Panc1 (cell line): ENCODE data around the gene PLCD1. TPM values are rescaled to one million over a fixed set of nuclear protein-coding genes. Genes with fewer than 3 reads are reported as not detected.

Experiments
- ATAC-seq: fragments of 200-7000 bp; cut with Tn5 transposase; 2 replicates; pipeline ENCODE4 v1.9.1; 2020; ENCODE audit warnings: mild to moderate bottlenecking, moderate library complexity
- BruUV-seq: library from RNA; stranded (reverse); fragments of 400-500 nt; replicated peaks from 2 replicates; lab custom pipeline; 2021; lab: Mats Ljungman, UMichigan
- CTCF ChIA-PET: fragments of 300-600 bp; sonication (Branson Sonifier 250); formaldehyde crosslinking; loops from one replicate; lab custom pipeline; 2022; ENCODE audit warnings: antibody characterized with exemption; lab: Charles Lee
- POLR2A ChIA-PET: fragments of 300-600 bp; sonication (Branson Sonifier 250); formaldehyde crosslinking; loops from one replicate; lab custom pipeline; 2022; ENCODE audit warnings: antibody characterized with exemption; lab: Charles Lee
- DNase-seq: peaks from one replicate; pipeline ENCODE4 v3.0.0-alpha.2; 2010; ENCODE audit warnings: low read depth, low spot score
- H3K27ac ChIP-seq: 2 replicates; pipeline ENCODE4 v1.5.1; 2011; ENCODE audit warnings: mild to moderate bottlenecking, low read length, inconsistent platforms
- H3K27me3 ChIP-seq: fragments of 200-500 bp; sonication (Bioruptor generic); 2 replicates; pipeline ENCODE4 v1.6.0; 2014; ENCODE audit warnings: low read length, inconsistent platforms; ENCODE audit not compliant: control insufficient read depth, insufficient read depth
- H3K36me3 ChIP-seq: fragments of 200-500 bp; sonication (Bioruptor generic); 2 replicates; pipeline ENCODE4 v1.5.1; 2014; ENCODE audit warnings: inconsistent platforms, mild to moderate bottlenecking, low read length, moderate library complexity; ENCODE audit not compliant: control insufficient read depth, insufficient read depth
- H3K4me1 ChIP-seq: 2 replicates; pipeline ENCODE4 v1.5.1; 2011; ENCODE audit warnings: inconsistent platforms, mild to moderate bottlenecking, low read length, moderate library complexity; ENCODE audit not compliant: control insufficient read depth, insufficient read depth
- H3K4me3 ChIP-seq, 2 experiments: 2 replicates each; pipeline ENCODE4 v1.5.1; 2011 to 2012; ENCODE audit warnings: low read depth in 2 of 2, low read length in 2 of 2, mild to moderate bottlenecking in 2 of 2, inconsistent platforms in 1 of 2, moderate library complexity in 1 of 2
- H3K9me3 ChIP-seq: fragments of 200-500 bp; sonication (Bioruptor generic); 2 replicates; pipeline ENCODE4 v1.5.1; 2014; ENCODE audit warnings: low read depth, mild to moderate bottlenecking, inconsistent platforms, low read length, moderate library complexity; ENCODE audit not compliant: control insufficient read depth, insufficient read depth
- CTCF ChIP-seq: fragments of 450-650 bp; IDR thresholded peaks from 2 replicates; pipeline ENCODE4 v1.5.1; 2017; ENCODE audit warnings: mild to moderate bottlenecking
- POLR2AphosphoS5 ChIP-seq: IDR thresholded peaks from 2 replicates; pipeline ENCODE4 v1.6.1; 2012; ENCODE audit warnings: mild to moderate bottlenecking, low read depth, low read length, moderate library complexity
- REST ChIP-seq, 2 experiments: IDR thresholded peaks; 2 replicates each; pipeline ENCODE4 v1.6.1; 2011 to 2012; ENCODE audit warnings: low read depth in 2 of 2, control low read depth in 1 of 2, low read length in 1 of 2, mild to moderate bottlenecking in 1 of 2, moderate library complexity in 1 of 2; ENCODE audit not compliant: insufficient read depth in 1 of 2
- SIN3A ChIP-seq: IDR thresholded peaks from 2 replicates; pipeline ENCODE4 v1.6.1; 2012; ENCODE audit warnings: low read depth, mild to moderate bottlenecking, low read length, moderate library complexity, borderline replicate concordance; ENCODE audit not compliant: insufficient read depth
- TCF7L2 ChIP-seq: IDR thresholded peaks from 2 replicates; pipeline ENCODE4 v1.6.1; 2011; ENCODE audit warnings: mild to moderate bottlenecking, low read depth, low read length, inconsistent platforms
- in situ Hi-C: cut with HindIII; loops from 2 replicates; pipeline ENCODE4 v1.10.0; 2016; ENCODE audit warnings: low sequenced_read_pairs, low pct_unique_long_range_greater_than_20kb
- intact Hi-C: fragments of 100-400 bp; cut with micrococcal nuclease; formaldehyde crosslinking; loops from one replicate; pipeline ENCODE4 v1.10.0; 2022; ENCODE audit not compliant: unreplicated experiment
- total RNA-seq: library from RNA; stranded (reverse); gene quantifications from one replicate; pipeline ENCODE4 v1.2.1, GENCODE V29; 2021; ENCODE audit not compliant: unreplicated experiment

PLCD1 gene
- total RNA-seq, 1 experiment from 2014 or later: 1.8 TPM

DNA sequence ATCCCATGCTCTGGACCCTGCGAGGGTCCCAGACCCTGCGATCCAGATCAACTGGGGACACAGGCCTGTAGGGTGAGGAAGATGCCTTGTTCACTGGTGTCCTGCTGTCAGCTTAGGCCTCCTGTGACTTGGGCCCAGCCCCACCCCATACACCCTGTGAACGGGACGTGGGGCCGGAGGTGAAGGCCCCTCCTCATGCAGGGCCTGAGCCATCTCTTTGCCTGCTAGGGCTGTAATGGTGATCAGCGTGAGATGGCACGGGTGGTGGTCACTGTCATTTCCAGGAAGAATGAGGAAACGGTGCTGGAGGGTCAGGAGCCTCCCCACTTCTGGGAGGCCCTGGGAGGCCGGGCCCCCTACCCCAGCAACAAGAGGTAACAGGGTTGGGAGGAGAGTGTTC is 26.5 kb downstream of the PLCD1 start:
- intact Hi-C loops: no loop called here
- Histone ChIP-seq H3K27ac (no peak overlapping the region), H3K4me3 (no peak overlapping the region), H3K36me3 (no peaks in the 10 kb centered on the region), H3K27me3 (no peaks in the 10 kb centered on the region), H3K4me1 (0 out of 2 replicates have a peak, but pooled peaks cover 4% of the 10 kb centered on the region), H3K9me3 (no peaks in the 10 kb centered on the region)
- no TSS peak for BruUV-seq
- ATAC-seq: no peak
- in situ Hi-C loops: no loop called here
- CTCF ChIA-PET: no interaction called here
- POLR2A ChIA-PET: no interaction called here
- DNase-seq: no peak
- no peak for TF ChIP-seq REST (IDR thresholded peaks at IDR 0.05; ENCODE audit: insufficient read depth in 1 of 2, low read depth in 2 of 2, low read length in 1 of 2)
- no peak for TF ChIP-seq POLR2AphosphoS5
- no peak for TF ChIP-seq SIN3A
- no peak for TF ChIP-seq TCF7L2
- no peak for TF ChIP-seq CTCF

DNA sequence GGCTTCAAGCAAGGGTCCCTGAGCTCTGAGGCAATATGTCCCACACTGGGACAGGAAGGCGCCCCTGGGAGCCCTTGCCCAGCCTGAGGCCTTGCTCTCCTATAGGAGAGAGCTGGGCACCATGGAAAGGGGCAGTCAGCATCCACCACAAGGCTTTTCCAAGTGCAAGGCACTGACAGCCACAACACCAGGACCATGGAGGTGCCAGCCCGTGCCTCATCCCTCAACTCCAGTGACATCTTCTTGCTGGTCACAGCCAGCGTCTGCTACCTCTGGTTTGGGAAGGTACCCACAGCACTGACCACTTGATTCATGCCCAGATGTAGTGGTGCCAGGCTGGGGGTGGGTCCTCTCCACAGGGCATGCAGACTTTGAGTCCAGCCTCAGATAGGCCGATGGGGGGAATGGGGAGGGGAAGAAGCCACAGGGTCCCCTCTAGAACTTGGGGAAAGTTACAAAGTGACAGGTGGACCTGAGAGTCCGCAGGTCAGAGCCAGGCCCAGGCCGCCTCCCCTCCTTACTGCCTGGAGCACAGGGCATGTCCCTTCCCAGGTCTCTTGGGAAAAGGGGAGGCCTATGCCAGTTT is 27.1 kb downstream of the PLCD1 start:
- ATAC-seq (no peak), DNase-seq (no peak)
- in situ Hi-C loops: no loop called here
- no peak overlapping the region for H3K27ac ChIP-seq
- ChIA-PET POLR2A (interaction anchor here (0.5 kb wide), 1 partner anchor 26 kb away, joined by 4 read pairs; no protein-coding TSS in a partner anchor), CTCF (no interaction called here)
- intact Hi-C loops: no loop called here
- BruUV-seq: no TSS peak
- no peak overlapping the region for H3K4me3 ChIP-seq
- H3K36me3 ChIP-seq: no peaks in the 10 kb centered on the region
- TF ChIP-seq SIN3A (no peak), POLR2AphosphoS5 (no peak), CTCF (no peak), REST (IDR thresholded peaks at IDR 0.05; ENCODE audit: insufficient read depth in 1 of 2, low read depth in 2 of 2, low read length in 1 of 2) (no peak), TCF7L2 (no peak)
- 0 out of 2 replicates have a peak, but pooled peaks cover 4% of the 10 kb centered on the region for H3K4me1 ChIP-seq
- H3K27me3 ChIP-seq: no peaks in the 10 kb centered on the region
- no peaks in the 10 kb centered on the region for H3K9me3 ChIP-seq
